Keratinocyte (primary cell): ENCODE results near the gene UGT1A6.

Source experiments
- EZH2 ChIP-seq: IDR thresholded peaks from one replicate; pipeline ENCODE4 v1.6.1; 2012; ENCODE audit warnings: inconsistent platforms, mild to moderate bottlenecking, low read length, moderate library complexity
- TF ChIP-seq, protein P1 (sequence below), 3 experiments: IDR thresholded peaks in 1 of 3; conservative IDR thresholded peaks in 1 of 3; optimal IDR thresholded peaks in 1 of 3; 2 replicates in 2 of 3; 3 replicates in 1 of 3; pipeline versions ENCODE3 to v1.5.1; 2011; ENCODE audit warnings: low read length in 3 of 3, mild to moderate bottlenecking in 3 of 3, moderate library complexity in 2 of 3, control low read depth in 1 of 3, inconsistent platforms in 1 of 3; ENCODE audit not compliant: insufficient read depth in 2 of 3; ENCODE audit errors: extremely low read depth in 1 of 3

GRCh38 chr2:233756429-233757081 lies 63.9 kb downstream of the UGT1A6 start:
- no peak for TF ChIP-seq EZH2
- TF ChIP-seq, protein P1, sequence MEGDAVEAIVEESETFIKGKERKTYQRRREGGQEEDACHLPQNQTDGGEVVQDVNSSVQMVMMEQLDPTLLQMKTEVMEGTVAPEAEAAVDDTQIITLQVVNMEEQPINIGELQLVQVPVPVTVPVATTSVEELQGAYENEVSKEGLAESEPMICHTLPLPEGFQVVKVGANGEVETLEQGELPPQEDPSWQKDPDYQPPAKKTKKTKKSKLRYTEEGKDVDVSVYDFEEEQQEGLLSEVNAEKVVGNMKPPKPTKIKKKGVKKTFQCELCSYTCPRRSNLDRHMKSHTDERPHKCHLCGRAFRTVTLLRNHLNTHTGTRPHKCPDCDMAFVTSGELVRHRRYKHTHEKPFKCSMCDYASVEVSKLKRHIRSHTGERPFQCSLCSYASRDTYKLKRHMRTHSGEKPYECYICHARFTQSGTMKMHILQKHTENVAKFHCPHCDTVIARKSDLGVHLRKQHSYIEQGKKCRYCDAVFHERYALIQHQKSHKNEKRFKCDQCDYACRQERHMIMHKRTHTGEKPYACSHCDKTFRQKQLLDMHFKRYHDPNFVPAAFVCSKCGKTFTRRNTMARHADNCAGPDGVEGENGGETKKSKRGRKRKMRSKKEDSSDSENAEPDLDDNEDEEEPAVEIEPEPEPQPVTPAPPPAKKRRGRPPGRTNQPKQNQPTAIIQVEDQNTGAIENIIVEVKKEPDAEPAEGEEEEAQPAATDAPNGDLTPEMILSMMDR (optimal IDR thresholded peaks at IDR 0.05 in 1 of 3, IDR thresholded peaks at IDR 0.05 in 1 of 3, conservative IDR thresholded peaks at IDR 0.05 in 1 of 3; ENCODE audit: extremely low read depth in 1 of 3, insufficient read depth in 2 of 3, low read length in 3 of 3) = no peak
